Measurements from ENCODE around the gene HEPACAM.

- TF ChIP-seq TAF1 (IDR thresholded peaks at IDR 0.05; ENCODE audit: low read depth, low read length): no peak
- TF ChIP-seq POLR2AphosphoS5 (IDR thresholded peaks at IDR 0.05; ENCODE audit: low read depth, low read length): no peak
- TF ChIP-seq POLR2A (IDR thresholded peaks at IDR 0.05; ENCODE audit: low read depth, low read length): no peak
- no peak for TF ChIP-seq SPI1 (IDR thresholded peaks at IDR 0.05; ENCODE audit: low read depth, low read length)
- no peak for TF ChIP-seq PAX5 (IDR thresholded peaks at IDR 0.05; ENCODE audit: insufficient read depth, low read length, severe bottlenecking)
- TF ChIP-seq POU2F2 (IDR thresholded peaks at IDR 0.05; ENCODE audit: low read depth, low read length): no peak
Observed at GRCh38 chr11:124886476-124886875, 49.4 kb downstream of the HEPACAM start.

Measured in GM12891 (cell line).